Loucy (cell line): Measurements from ENCODE around the gene TAB2.
"Not testable (repeated sequence)": the region's sequence is repeated elsewhere in the genome, so short reads cannot be mapped to it uniquely, and the experiment has no call there.

Source experiments
- H2AFZ ChIP-seq: fragments of 200-600 bp; sonication (generic); 2 replicates; pipeline ENCODE4 v1.6.0; 2016; ENCODE audit warnings: antibody characterized with exemption, mild to moderate bottlenecking, low read length, moderate library complexity
- H3F3A ChIP-seq: fragments of 200-600 bp; 2 replicates; pipeline ENCODE4 v1.6.0; 2016; ENCODE audit warnings: antibody characterized with exemption, low read depth, mild to moderate bottlenecking
- H3K27me3 ChIP-seq: fragments of 200-600 bp; sonication (generic); 2 replicates; pipeline ENCODE4 v1.6.1; 2014; ENCODE audit warnings: low read length, mild to moderate bottlenecking; ENCODE audit not compliant: insufficient read depth, poor library complexity, severe bottlenecking
- H3K36me3 ChIP-seq: fragments of 200-600 bp; sonication (generic); 2 replicates; pipeline ENCODE4 v1.6.1; 2016; ENCODE audit warnings: low read length; ENCODE audit not compliant: insufficient read depth
- H3K4me1 ChIP-seq: fragments of 200-600 bp; sonication (generic); 2 replicates; pipeline ENCODE4 v1.5.1; 2014; ENCODE audit warnings: low read length, mild to moderate bottlenecking; ENCODE audit not compliant: insufficient read depth, poor library complexity, severe bottlenecking
- H3K4me2 ChIP-seq: fragments of 200-600 bp; sonication (generic); 2 replicates; pipeline ENCODE4 v1.6.0; 2014; ENCODE audit warnings: antibody characterized with exemption, low read length, low read depth, mild to moderate bottlenecking; ENCODE audit not compliant: poor library complexity, severe bottlenecking
- H3K4me3 ChIP-seq: fragments of 200-600 bp; sonication (generic); 2 replicates; pipeline ENCODE4 v1.5.1; 2014; ENCODE audit warnings: low read length, mild to moderate bottlenecking, mixed read lengths; ENCODE audit not compliant: poor library complexity, severe bottlenecking
- H3K79me2 ChIP-seq: fragments of 200-600 bp; sonication (generic); 2 replicates; pipeline ENCODE4 v1.6.1; 2014; ENCODE audit warnings: low read length; ENCODE audit not compliant: insufficient read depth
- H3K9ac ChIP-seq: fragments of 200-600 bp; sonication (generic); 2 replicates; pipeline ENCODE4 v1.6.0; 2014; ENCODE audit warnings: mild to moderate bottlenecking, low read depth, low read length, moderate library complexity; ENCODE audit not compliant: poor library complexity, severe bottlenecking
- H3K9me2 ChIP-seq: fragments of 200-600 bp; sonication (generic); replicated peaks from 2 replicates; pipeline ENCODE4 v1.6.1; 2016; ENCODE audit warnings: low read depth, low read length, mixed read lengths
- H3K9me3 ChIP-seq: fragments of 200-600 bp; sonication (generic); 2 replicates; pipeline ENCODE4 v1.6.1; 2014; ENCODE audit warnings: mild to moderate bottlenecking, antibody characterized with exemption, low read length, low read depth; ENCODE audit not compliant: insufficient read depth
- H4K20me1 ChIP-seq: fragments of 200-600 bp; sonication (generic); 2 replicates; pipeline ENCODE4 v1.6.0; 2014; ENCODE audit warnings: antibody characterized with exemption, low read length, mild to moderate bottlenecking; ENCODE audit not compliant: insufficient read depth, poor library complexity, severe bottlenecking
- EZH2phosphoT487 ChIP-seq: fragments of 200-600 bp; IDR thresholded peaks from 2 replicates; pipeline ENCODE4 v1.6.1; 2018; ENCODE audit warnings: antibody characterized with exemption, mild to moderate bottlenecking, moderate library complexity, borderline replicate concordance
- TF ChIP-seq, protein P1 (sequence below): fragments of 200-600 bp; sonication (generic); conservative IDR thresholded peaks from 2 replicates; pipeline ENCODE4 v1.5.1; 2014; ENCODE audit warnings: mild to moderate bottlenecking, antibody characterized with exemption, low read length

Gene TAB2

GRCh38 chr6:149318581-149319286 lies 1.2 kb downstream of the TAB2 start:
- no peaks in the 10 kb centered on the region for H3K9me3 ChIP-seq
- no peaks in the 10 kb centered on the region for H3K36me3 ChIP-seq
- peak overlapping the region; percentile 85 for H3K4me3 ChIP-seq
- peaks cover 61% of the 10 kb centered on the region for H3K79me2 ChIP-seq
- peaks cover 51% of the 10 kb centered on the region for H3K4me1 ChIP-seq
- TF ChIP-seq EZH2phosphoT487, result no peak
- TF ChIP-seq, protein P1, sequence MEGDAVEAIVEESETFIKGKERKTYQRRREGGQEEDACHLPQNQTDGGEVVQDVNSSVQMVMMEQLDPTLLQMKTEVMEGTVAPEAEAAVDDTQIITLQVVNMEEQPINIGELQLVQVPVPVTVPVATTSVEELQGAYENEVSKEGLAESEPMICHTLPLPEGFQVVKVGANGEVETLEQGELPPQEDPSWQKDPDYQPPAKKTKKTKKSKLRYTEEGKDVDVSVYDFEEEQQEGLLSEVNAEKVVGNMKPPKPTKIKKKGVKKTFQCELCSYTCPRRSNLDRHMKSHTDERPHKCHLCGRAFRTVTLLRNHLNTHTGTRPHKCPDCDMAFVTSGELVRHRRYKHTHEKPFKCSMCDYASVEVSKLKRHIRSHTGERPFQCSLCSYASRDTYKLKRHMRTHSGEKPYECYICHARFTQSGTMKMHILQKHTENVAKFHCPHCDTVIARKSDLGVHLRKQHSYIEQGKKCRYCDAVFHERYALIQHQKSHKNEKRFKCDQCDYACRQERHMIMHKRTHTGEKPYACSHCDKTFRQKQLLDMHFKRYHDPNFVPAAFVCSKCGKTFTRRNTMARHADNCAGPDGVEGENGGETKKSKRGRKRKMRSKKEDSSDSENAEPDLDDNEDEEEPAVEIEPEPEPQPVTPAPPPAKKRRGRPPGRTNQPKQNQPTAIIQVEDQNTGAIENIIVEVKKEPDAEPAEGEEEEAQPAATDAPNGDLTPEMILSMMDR, result no peak
- H3K4me2 ChIP-seq, result peak overlapping the region; percentile 94
- H3F3A ChIP-seq, result 0 out of 2 replicates have a peak, but pooled peaks cover 7% of the 10 kb centered on the region
- H3K9me2 ChIP-seq, result no peaks in the 10 kb centered on the region
- peak overlapping the region; percentile 67 for H3K9ac ChIP-seq
- no peak overlapping the region for H2AFZ ChIP-seq
- H3K27me3 ChIP-seq, result no peaks in the 10 kb centered on the region
- H4K20me1 ChIP-seq, result peaks cover 57% of the 10 kb centered on the region

DNA sequence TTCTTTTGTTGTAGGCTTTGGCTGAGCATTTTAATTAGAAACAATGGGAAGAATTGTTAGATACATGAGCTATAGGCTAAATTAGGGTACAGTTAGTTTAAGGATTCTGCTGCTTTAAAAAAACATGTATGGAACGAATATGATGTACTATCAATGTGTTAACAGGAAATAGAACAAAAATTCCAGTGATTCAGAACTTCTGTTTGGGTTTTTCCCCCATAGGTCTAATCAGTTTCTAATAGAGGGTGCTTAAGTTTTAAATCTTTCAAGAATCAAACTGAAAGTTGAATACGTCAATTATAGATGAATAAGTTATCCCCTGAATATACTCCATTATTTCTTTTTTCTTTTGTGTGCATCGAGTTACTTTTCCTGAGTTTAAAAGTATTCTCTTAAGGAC lies 1.9 kb downstream of the TAB2 start:
- no peaks in the 10 kb centered on the region for H3K9me2 ChIP-seq
- no peaks in the 10 kb centered on the region for H3K36me3 ChIP-seq
- H3K4me1 ChIP-seq, result peaks cover 54% of the 10 kb centered on the region
- H2AFZ ChIP-seq, result no peak overlapping the region
- H3K79me2 ChIP-seq, result peaks cover 68% of the 10 kb centered on the region
- no peak for TF ChIP-seq EZH2phosphoT487
- TF ChIP-seq, protein P1, result no peak
- H3F3A ChIP-seq, result 0 out of 2 replicates have a peak, but pooled peaks cover 7% of the 10 kb centered on the region
- peak overlapping the region; percentile 67 for H3K9ac ChIP-seq
- peak overlapping the region; percentile 94 for H3K4me2 ChIP-seq
- no peaks in the 10 kb centered on the region for H3K27me3 ChIP-seq
- peaks cover 64% of the 10 kb centered on the region for H4K20me1 ChIP-seq
- peak overlapping the region; percentile 85 for H3K4me3 ChIP-seq
- no peaks in the 10 kb centered on the region for H3K9me3 ChIP-seq

GRCh38 chr6:149320016-149320415 lies 2.5 kb downstream of the TAB2 start:
- H4K20me1 ChIP-seq, result peaks cover 70% of the 10 kb centered on the region
- H3K4me3 ChIP-seq, result peak overlapping the region; percentile 85
- peak overlapping the region; percentile 67 for H3K9ac ChIP-seq
- peak overlapping the region; percentile 94 for H3K4me2 ChIP-seq
- H2AFZ ChIP-seq, H3K36me3 ChIP-seq, H3K27me3 ChIP-seq, H3F3A ChIP-seq, H3K9me2 ChIP-seq, H3K9me3 ChIP-seq: not testable (repeated sequence)
- H3K79me2 ChIP-seq, result peaks cover 74% of the 10 kb centered on the region
- peaks cover 57% of the 10 kb centered on the region for H3K4me1 ChIP-seq

DNA sequence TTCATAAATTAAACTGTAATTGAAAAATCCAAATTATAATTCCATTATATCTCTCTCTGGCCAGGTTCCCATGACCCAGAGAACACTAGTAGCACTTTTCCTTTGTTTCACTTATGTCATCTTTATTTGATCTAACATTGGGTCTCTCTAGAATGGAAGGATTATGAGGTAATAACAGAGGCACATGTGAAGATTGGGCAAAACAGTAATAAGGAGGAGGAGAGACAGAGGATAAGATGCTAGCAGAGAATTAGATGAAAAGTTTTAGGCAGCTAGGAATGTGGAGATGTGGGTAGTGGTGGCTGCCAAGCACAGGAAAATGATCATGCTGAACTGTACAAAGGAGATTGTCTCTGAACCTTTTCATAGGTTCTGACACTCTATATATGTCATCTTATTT lies 3.3 kb downstream of the TAB2 start:
- H4K20me1 ChIP-seq, result peaks cover 78% of the 10 kb centered on the region
- 0 out of 2 replicates have a peak, but pooled peaks cover 7% of the 10 kb centered on the region for H3F3A ChIP-seq
- H3K9ac ChIP-seq, result peak overlapping the region; percentile 67
- H3K36me3 ChIP-seq, result no peaks in the 10 kb centered on the region
- H3K4me3 ChIP-seq, result peak overlapping the region; percentile 85
- no peaks in the 10 kb centered on the region for H3K27me3 ChIP-seq
- peak overlapping the region; percentile 94 for H3K4me2 ChIP-seq
- H3K4me1 ChIP-seq, result peaks cover 63% of the 10 kb centered on the region
- no peaks in the 10 kb centered on the region for H3K9me3 ChIP-seq
- no peak for TF ChIP-seq EZH2phosphoT487
- TF ChIP-seq, protein P1, result no peak
- H2AFZ ChIP-seq, result no peak overlapping the region
- no peaks in the 10 kb centered on the region for H3K9me2 ChIP-seq
- peaks cover 81% of the 10 kb centered on the region for H3K79me2 ChIP-seq
